Measurements from ENCODE around the gene RHBDD1.

- no peak for TF ChIP-seq CTCF (IDR thresholded peaks at IDR 0.05)
- no peak for TF ChIP-seq EZH2 (IDR thresholded peaks at IDR 0.05; ENCODE audit: borderline replicate concordance, insufficient read depth, low read depth, low read length, poor library complexity, severe bottlenecking)
Measured at GRCh38 chr2:226892729-226893128, 56.9 kb downstream of the RHBDD1 start.
